Measurements from ENCODE around the gene COPZ2.
"Not testable (repeated sequence)": the region's sequence is repeated elsewhere in the genome, so short reads cannot be mapped to it uniquely, and the experiment has no call there.

Gene COPZ2

DNA sequence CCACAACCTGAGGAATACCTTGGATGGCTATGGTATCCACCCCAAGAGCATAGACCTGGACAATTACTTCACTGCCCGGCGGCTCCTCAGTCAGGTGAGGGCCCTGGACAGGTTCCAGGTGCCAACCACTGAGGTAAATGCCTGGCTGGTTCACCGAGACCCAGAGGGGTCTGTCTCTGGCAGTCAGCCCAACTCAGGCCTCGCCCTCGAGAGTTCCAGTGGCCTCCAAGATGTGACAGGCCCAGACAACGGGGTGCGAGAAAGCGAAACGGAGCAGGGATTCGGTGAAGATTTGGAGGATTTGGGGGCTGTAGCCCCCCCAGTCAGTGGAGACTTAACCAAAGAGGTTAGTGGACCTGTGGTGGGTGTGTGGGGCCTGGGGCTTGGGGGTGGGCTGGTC, 13.7 kb upstream of the COPZ2 start:
- DNase-seq = no peak
- TF ChIP-seq GATA1 (IDR thresholded peaks at IDR 0.05; ENCODE audit: low read depth, low read length) = no peak
- no peak for TF ChIP-seq POLR2A (IDR thresholded peaks at IDR 0.05; ENCODE audit: low read length)

DNA sequence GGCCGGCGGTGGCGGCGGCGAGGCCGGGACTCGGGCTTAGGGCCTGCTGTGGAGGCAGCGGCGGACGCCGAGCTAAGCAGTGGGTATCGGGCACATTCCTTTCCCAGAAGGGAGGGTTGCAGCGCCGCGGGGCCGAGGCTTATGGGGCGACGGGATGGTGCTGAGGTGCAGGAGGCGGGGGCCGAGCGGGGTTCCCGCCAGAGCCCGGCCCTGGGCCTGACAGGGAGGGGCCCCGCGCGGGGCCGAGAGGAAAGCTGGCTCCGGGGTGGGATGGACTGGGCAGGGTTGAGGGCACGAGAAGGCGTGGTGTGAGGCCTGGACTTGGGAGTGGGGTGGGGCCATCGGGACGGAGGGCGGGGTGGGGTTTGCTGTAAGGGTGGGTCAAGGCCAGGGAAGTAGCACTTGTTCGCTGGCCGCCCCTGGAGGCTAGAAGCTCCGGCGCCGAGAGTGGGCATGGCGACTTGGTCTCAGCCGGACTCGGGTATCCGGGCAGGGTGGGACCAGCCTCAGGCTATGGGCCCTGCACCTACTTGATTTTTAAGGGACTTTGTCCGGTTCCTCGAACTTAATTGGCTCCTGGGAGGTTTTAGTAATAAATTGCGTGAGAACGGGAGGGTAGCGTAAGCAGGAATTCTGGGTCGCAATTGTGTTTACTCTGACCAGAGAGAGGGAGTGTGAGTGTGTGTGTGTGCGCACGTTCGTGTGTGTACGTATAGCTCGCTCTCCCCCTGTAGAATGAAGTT, 11.0 kb upstream of the COPZ2 start:
- TF ChIP-seq POLR2A (IDR thresholded peaks at IDR 0.05; ENCODE audit: low read length) = peak; percentile 21
- TF ChIP-seq GATA1 (IDR thresholded peaks at IDR 0.05; ENCODE audit: low read depth, low read length) = no peak
- DNase-seq = peak; percentile 90 to 92

- peak; percentile 98 to 99 for DNase-seq
- peak; percentile 96 for TF ChIP-seq POLR2A (IDR thresholded peaks at IDR 0.05; ENCODE audit: low read length)
- no peak for TF ChIP-seq GATA1 (IDR thresholded peaks at IDR 0.05; ENCODE audit: low read depth, low read length)
Observed at GRCh38 chr17:48047741-48048383, 10.3 kb upstream of the COPZ2 start, which contains the start of gene NFE2L1. NFE2L1 (plus strand) TSS chr17:48048359; CDS start chr17:48051119, 2,760 bp downstream.

- peak; percentile 40 to 51 for DNase-seq
- TF ChIP-seq GATA1 (IDR thresholded peaks at IDR 0.05; ENCODE audit: low read depth, low read length) (no peak), POLR2A (IDR thresholded peaks at IDR 0.05; ENCODE audit: low read length) (no peak)
Observed at GRCh38 chr17:48047113-48047740, 9.6 kb upstream of the COPZ2 start.

DNA sequence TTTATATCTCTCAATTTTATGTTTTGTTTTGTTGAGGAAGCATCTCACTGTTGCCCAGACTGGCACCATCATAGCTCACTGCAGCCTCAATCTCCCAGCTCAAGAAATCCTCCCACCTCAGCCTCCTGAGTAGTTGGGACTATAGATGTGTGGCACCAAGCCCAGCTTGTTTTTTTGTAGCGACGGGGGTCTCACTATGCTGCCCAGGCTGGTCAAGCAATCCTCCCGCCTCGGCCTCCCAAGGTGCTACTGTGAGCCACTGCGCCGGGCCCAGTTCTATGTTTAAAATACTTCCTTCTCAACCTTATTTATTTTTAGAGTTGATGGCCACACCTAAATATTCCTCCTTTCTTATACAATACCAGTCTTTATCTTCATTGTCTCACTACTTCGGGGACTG, 8.7 kb upstream of the COPZ2 start:
- TF ChIP-seq GATA1 (IDR thresholded peaks at IDR 0.05; ENCODE audit: low read depth, low read length) = no peak
- TF ChIP-seq POLR2A (IDR thresholded peaks at IDR 0.05; ENCODE audit: low read length) = no peak
- DNase-seq = no peak

DNA sequence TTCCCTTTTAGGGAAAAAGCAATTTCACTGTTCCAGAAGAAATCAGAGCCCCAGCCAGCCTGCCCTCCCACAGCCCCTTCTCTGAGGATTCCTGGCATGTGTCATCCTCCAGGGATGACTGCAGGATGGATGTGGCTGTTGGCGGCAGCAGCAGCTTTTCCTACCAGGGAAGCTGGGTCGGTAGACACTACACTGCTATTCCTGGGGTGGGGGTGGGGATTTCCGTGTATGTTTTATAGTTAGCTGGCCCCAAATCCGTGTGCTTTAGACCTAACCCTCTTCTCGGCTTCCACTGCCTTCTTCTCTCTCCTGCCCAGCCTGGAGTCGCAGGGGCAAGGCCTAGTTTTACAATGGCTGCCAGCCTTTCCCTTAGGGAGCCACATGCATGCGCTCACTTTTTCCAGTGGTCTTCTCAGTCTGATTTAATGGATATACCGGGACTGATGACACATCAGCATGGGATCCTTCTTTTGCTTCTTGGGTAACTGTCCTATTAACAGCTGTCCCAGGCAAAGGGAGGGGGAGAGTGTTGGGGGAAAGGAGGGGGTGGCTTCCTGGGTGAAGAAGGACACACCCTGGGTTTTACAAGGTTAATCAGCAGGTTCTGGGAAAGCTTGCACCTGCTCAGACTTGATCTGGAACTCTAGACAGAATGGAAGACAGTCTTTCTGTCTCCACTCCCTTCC, 7.9 kb upstream of the COPZ2 start:
- no peak for DNase-seq
- TF ChIP-seq GATA1 (IDR thresholded peaks at IDR 0.05; ENCODE audit: low read depth, low read length) (no peak), POLR2A (IDR thresholded peaks at IDR 0.05; ENCODE audit: low read length) (no peak)

GRCh38 chr17:48044851-48045250, 7.3 kb upstream of the COPZ2 start:
- TF ChIP-seq GATA1 (IDR thresholded peaks at IDR 0.05; ENCODE audit: low read depth, low read length) = no peak
- TF ChIP-seq POLR2A (IDR thresholded peaks at IDR 0.05; ENCODE audit: low read length) = no peak

GRCh38 chr17:48043176-48043575, 5.6 kb upstream of the COPZ2 start:
- TF ChIP-seq GATA1 (IDR thresholded peaks at IDR 0.05; ENCODE audit: low read depth, low read length) = no peak
- TF ChIP-seq POLR2A (IDR thresholded peaks at IDR 0.05; ENCODE audit: low read length) = no peak
- no peak for DNase-seq

More at GRCh38 chr17:48044851-48045250, 7.3 kb upstream of the COPZ2 start:
- DNase-seq = no peak

- TF ChIP-seq POLR2A (IDR thresholded peaks at IDR 0.05; ENCODE audit: low read length) (no peak), GATA1 (IDR thresholded peaks at IDR 0.05; ENCODE audit: low read depth, low read length) (no peak)
- DNase-seq = no peak
Observed at GRCh38 chr17:48038687-48039086, 1.1 kb upstream of the COPZ2 start.

DNA sequence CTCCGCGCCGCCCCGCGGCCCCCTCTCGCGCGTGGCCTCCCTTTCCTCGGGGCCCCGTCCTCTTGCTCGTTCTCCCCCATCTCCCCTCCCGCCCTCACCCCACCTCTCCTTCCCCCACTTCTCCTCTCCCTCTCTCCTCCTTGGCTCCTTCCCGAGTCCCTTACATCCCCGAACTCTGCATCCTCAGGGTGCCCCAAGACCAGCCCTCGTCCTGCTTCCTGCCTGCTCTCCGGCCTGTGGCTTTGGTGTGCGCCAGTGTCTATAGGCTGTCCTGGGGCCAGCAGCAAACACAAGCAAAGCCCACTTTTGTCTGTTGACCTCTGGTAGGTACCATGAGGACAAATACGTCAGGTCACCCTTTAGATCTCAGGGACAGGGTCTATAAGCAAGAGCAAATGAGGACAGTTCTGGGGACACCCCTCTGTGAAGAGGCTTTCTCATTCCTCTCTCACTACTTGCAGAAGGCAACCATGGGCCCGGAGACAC, 284 bp upstream of the COPZ2 start:
- no peak for TF ChIP-seq POLR2A (IDR thresholded peaks at IDR 0.05; ENCODE audit: low read length)
- TF ChIP-seq GATA1 (IDR thresholded peaks at IDR 0.05; ENCODE audit: low read depth, low read length) = no peak
- no peak for DNase-seq

DNA sequence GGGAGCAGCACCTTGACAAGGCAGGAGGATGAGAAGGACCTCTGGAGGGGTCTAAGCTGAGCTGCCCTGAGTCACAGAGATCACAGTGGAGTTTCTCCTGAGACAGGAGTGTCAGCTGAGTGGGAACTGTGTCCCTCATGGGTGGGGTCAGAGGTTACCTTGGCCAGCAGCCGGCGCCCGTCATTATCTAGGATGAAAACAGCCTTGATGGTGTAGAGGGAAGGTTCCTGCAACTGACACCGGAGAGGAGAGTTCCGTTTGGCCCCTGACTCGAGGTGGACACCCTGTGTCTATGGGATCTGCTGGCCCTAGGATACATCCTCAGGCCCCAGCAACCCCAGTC, 933 bp downstream of the COPZ2 start:
- DNase-seq = no peak
- TF ChIP-seq POLR2A (IDR thresholded peaks at IDR 0.05; ENCODE audit: low read length) (no peak), GATA1 (IDR thresholded peaks at IDR 0.05; ENCODE audit: low read depth, low read length) (no peak)

GRCh38 chr17:48034734-48035133, 2.9 kb downstream of the COPZ2 start:
- not testable (repeated sequence) for DNase-seq

DNA sequence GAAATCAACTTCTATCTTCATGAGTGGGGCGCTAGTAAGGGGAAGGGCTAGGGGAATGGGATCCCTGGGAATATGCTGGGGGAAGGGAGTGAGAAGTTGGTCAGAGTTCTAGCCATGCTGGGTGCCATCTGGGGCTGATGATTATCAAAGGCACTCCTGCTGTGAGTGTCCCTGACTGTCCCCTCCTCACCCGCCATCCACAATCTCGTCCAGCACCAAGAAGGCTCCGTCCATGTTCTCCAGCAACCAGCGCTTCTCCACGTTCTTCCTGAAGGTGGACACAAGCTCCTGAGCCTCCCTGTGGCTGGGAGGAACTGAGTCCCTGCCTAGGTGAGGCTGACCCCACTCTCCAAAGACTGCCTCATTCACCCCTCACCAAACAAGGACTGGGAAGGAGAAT, 5.6 kb downstream of the COPZ2 start:
- no peak for DNase-seq
- TF ChIP-seq POLR2A (IDR thresholded peaks at IDR 0.05; ENCODE audit: low read length) (no peak), GATA1 (IDR thresholded peaks at IDR 0.05; ENCODE audit: low read depth, low read length) (no peak)

- TF ChIP-seq POLR2A (IDR thresholded peaks at IDR 0.05; ENCODE audit: low read length) = no peak
- no peak for DNase-seq
Observed at GRCh38 chr17:48030531-48030930, 7.1 kb downstream of the COPZ2 start.

Data from erythroblast (primary cell).